ENCODE results near the gene MYADML2.
A peak's percentile ranks its signal among the peaks of the same experiment; 100 is the strongest.

MYADML2 gene

DNA sequence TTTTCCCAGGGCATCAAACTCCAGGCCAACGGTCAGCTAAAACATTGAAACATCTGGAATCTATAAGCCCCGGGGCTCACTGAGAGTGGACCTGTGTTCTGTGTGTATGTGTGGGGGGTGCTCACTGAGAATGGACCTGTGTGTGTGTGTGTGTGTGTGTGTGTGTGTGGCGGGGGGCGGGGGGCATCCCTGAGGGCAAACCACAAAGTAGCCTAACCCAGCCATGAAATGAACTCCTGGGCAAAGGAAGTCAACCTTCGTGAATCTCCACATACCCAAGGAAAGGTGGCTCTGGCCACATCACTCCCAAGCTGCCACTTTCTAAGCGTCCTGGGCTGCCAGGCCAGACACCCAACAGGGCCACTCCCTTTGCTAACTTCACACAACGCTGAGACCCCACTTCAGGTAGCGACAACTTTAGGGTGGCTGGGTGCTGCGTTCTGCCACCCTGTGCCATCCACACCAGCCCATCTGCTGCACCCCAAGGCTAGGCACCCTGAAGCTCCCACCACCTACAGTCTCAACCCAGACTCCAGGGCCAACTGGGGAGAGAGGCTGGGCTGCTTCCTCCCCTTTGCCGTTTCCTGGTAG, 21.1 kb downstream of the MYADML2 start:
- TF ChIP-seq EP300 (IDR thresholded peaks at IDR 0.05; ENCODE audit: borderline replicate concordance) (no peak; the same call in 1 of the 2 replicates), NFIC (IDR thresholded peaks at IDR 0.05) (no peak), TCF12 (IDR thresholded peaks at IDR 0.05; ENCODE audit: low read depth) (no peak), TEAD4 (IDR thresholded peaks at IDR 0.05) (no peak), YY1 (IDR thresholded peaks at IDR 0.05; ENCODE audit: low read depth) (no peak), CREB1 (IDR thresholded peaks at IDR 0.05; ENCODE audit: low read depth) (no peak), REST (IDR thresholded peaks at IDR 0.05; ENCODE audit: low read depth) (no peak), CEBPB (IDR thresholded peaks at IDR 0.05) (no peak), FOXM1 (IDR thresholded peaks at IDR 0.05; ENCODE audit: borderline replicate concordance, low read depth) (no peak), TAF1 (IDR thresholded peaks at IDR 0.05; ENCODE audit: low read depth) (no peak)

GRCh38 chr17:81924557-81925532, 22.2 kb downstream of the MYADML2 start:
- TF ChIP-seq USF1 (IDR thresholded peaks at IDR 0.05) (no peak), YY1 (IDR thresholded peaks at IDR 0.05; ENCODE audit: low read depth) (no peak), CEBPB (IDR thresholded peaks at IDR 0.05) (no peak), TAF1 (IDR thresholded peaks at IDR 0.05; ENCODE audit: low read depth) (no peak), CREB1 (IDR thresholded peaks at IDR 0.05; ENCODE audit: low read depth) (no peak)

- TF ChIP-seq NFIC (IDR thresholded peaks at IDR 0.05) (0 out of 2 replicates have a peak, but pooled peaks have one; percentile 14), TCF12 (IDR thresholded peaks at IDR 0.05; ENCODE audit: low read depth) (peak; percentile 44; the same call in 1 of the 2 replicates), YY1 (IDR thresholded peaks at IDR 0.05; ENCODE audit: low read depth) (no peak), TEAD4 (IDR thresholded peaks at IDR 0.05) (no peak), REST (IDR thresholded peaks at IDR 0.05; ENCODE audit: low read depth) (no peak), EP300 (IDR thresholded peaks at IDR 0.05; ENCODE audit: borderline replicate concordance) (0 out of 2 replicates have a peak, but pooled peaks have one; percentile 39), RAD21 (IDR thresholded peaks at IDR 0.05; ENCODE audit: low read depth) (no peak), EGR1 (IDR thresholded peaks at IDR 0.05) (no peak), TAF1 (IDR thresholded peaks at IDR 0.05; ENCODE audit: low read depth) (no peak), MAX (IDR thresholded peaks at IDR 0.05) (peak; percentile 40; the same call in 1 of the 2 replicates), USF1 (IDR thresholded peaks at IDR 0.05) (no peak), CREB1 (IDR thresholded peaks at IDR 0.05; ENCODE audit: low read depth) (no peak), CEBPB (IDR thresholded peaks at IDR 0.05) (0 out of 2 replicates have a peak, but pooled peaks have one; percentile 11), ZBTB7A (IDR thresholded peaks at IDR 0.05; ENCODE audit: low read depth) (no peak), FOXM1 (IDR thresholded peaks at IDR 0.05; ENCODE audit: borderline replicate concordance, low read depth) (no peak)
Measured at GRCh38 chr17:81923302-81924260, 23.5 kb downstream of the MYADML2 start.

DNA sequence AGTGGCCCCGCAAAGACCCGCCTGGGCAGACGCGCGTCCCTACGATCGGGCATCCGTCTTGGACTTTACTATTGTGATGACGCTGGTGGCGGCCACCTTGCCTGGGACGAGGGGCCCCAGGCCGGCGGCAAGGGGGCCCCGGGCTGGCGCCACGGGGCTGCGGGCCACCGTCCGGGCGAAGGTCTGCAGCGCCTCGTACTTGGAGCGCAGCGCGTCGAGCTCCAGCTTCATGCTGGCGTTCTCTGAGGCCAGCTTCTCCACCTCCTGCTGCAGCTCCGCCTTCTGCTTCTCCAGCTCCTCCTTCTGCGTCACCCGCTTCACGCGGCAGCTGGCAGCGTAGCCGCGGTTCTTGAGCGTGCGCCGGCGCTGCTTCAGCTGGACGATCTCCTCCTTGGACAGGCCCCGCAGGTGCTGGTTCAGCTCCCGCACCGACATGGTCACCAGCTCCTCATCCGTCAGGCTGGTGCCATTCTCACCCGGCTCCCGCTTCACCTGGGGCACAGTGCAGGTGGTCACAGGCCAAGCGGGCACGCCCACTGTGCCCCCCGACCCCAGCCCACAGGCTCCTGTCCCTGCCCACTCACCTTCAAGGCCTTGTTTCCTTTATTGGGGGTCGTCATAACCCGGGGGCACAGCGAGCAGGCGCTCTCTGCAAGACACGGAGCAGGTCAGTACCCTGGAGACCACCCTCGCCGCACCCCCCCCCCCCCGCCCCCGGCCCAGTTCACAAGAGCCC, 24.3 kb downstream of the MYADML2 start:
- TF ChIP-seq NFIC (IDR thresholded peaks at IDR 0.05), result no peak
- 0 out of 2 replicates have a peak, but pooled peaks have one; percentile 28 for TF ChIP-seq ZBTB7A (IDR thresholded peaks at IDR 0.05; ENCODE audit: low read depth)
